Astrocyte of the cerebellum (primary cell): ENCODE measurements around the gene PPL.

ENCODE experiments used
- DNase-seq: peaks from one replicate; pipeline ENCODE4 v3.0.0-alpha.2; 2011; ENCODE audit warnings: low read depth
- H3K4me3 ChIP-seq: 2 replicates; pipeline ENCODE4 v1.5.1; 2011; ENCODE audit warnings: mild to moderate bottlenecking, low read depth, low read length, moderate library complexity
- in situ Hi-C: cut with HindIII; loops from 2 replicates; pipeline ENCODE4 v1.10.0; 2017; ENCODE audit warnings: low sequenced_read_pairs
- TF ChIP-seq, protein P1 (sequence below): IDR thresholded peaks from 2 replicates; pipeline ENCODE4 v1.5.1; 2012; ENCODE audit warnings: low read length, low read depth, moderate library complexity, mild to moderate bottlenecking; ENCODE audit errors: missing control alignments

PPL gene

DNA sequence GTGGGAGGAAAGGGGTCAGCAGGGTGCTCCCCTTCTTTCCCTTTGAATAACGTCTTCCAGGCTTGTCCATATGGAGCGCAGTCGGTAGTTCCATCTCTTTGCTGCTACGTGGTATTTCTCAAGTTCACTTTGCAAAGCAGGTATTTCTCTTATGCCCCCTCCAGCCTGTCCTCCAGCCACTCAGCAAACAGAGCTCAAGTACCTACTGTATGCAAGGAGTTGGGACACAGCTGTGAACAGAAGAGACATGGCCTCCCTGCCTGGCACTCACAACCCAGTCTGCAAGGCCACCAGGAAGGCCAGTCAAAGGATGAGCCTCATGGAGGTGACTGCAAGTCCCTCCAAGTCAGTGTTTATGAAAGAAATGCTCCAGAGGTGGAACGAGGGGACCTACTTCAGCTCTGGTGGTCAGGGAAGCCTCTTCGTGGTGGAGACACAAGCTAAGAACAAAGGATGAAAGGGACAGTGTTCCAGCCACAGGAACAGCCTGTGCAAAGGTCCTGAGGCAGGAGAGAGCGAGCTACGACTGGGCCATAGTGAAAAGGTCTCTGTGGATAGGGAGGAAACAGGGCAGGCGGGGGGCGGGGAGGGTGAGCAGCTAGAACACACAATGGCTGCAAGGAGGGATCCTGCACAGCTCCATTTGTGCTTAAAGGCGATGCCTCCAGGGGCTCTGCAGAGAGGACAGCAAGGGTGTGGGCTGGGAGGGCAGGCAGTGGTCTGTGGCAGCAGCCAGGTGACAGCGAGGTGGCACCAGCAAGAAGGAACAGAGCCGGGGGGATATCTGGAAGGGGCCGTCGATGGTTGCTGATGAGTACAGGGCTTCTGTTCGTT lies 32.6 kb downstream of the PPL start:
- H3K4me3 ChIP-seq = no peak overlapping the region
- TF ChIP-seq, protein P1, sequence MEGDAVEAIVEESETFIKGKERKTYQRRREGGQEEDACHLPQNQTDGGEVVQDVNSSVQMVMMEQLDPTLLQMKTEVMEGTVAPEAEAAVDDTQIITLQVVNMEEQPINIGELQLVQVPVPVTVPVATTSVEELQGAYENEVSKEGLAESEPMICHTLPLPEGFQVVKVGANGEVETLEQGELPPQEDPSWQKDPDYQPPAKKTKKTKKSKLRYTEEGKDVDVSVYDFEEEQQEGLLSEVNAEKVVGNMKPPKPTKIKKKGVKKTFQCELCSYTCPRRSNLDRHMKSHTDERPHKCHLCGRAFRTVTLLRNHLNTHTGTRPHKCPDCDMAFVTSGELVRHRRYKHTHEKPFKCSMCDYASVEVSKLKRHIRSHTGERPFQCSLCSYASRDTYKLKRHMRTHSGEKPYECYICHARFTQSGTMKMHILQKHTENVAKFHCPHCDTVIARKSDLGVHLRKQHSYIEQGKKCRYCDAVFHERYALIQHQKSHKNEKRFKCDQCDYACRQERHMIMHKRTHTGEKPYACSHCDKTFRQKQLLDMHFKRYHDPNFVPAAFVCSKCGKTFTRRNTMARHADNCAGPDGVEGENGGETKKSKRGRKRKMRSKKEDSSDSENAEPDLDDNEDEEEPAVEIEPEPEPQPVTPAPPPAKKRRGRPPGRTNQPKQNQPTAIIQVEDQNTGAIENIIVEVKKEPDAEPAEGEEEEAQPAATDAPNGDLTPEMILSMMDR = no peak
- no peak for DNase-seq
- in situ Hi-C loops = no loop called here

DNA sequence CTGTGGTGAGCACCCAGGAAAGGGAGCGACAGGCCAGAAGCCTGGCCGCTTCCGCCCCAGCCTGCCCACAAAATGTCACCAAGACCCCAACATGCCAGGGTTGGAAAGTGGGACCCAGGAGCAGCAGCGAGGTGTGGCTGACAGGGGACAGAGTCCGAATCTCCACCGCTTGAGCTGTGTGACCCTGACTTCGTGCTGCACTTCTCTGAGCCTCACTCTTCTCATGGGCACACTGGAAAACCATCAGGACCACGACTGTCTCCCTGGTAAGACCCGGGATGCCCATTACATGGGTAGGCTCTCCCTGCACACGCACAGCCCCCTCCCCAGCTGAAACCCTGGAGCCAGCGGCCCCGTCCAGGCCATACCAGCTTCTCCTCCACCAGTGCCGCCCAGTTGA lies 34.9 kb downstream of the PPL start:
- in situ Hi-C loops = no loop called here
- no peak for DNase-seq
- no peak overlapping the region for H3K4me3 ChIP-seq
- TF ChIP-seq, protein P1 = no peak

DNA sequence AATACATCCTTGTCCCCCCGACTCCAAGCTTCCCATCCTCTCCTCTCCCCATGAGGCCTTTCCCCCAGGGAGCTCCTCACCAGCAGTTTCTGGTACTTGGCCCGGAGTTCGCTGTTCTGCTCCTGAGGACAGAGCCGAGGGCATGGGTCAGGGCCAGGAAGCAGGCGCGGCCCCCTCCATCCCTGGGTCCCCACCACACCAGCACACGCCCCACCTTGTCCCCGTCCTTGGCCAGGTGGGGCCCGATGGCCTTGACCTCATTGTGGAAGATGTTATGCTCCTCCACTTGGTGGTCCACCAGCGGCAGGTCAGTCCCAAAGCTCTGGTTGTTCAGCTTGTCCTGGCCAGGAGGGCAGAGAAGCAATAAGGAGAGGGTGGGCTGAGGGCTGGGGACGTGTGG lies 36.2 kb downstream of the PPL start:
- TF ChIP-seq, protein P1 = no peak
- in situ Hi-C loops = no loop called here
- DNase-seq = no peak
- no peak overlapping the region for H3K4me3 ChIP-seq

DNA sequence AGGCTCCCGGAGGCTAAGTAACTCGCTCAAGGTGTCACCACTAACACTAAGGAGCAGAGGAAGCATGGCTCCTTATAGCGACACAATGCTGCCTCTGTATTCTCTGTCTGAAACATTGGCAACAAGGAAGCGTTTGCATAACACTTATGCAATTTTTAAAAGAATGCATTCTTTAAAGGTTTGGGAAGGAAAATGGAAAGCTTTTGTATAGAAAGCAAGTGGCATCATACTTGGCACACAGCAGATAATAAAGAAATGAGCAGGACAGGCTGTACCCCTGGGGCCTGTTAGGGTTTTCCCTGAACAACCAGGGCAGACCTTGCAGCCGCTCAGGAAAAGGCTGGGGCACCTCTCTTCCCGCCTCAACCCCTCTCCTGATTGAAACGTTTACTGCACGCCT lies 36.9 kb downstream of the PPL start:
- TF ChIP-seq, protein P1 = no peak
- in situ Hi-C loops = no loop called here
- H3K4me3 ChIP-seq = no peak overlapping the region
- no peak for DNase-seq

DNA sequence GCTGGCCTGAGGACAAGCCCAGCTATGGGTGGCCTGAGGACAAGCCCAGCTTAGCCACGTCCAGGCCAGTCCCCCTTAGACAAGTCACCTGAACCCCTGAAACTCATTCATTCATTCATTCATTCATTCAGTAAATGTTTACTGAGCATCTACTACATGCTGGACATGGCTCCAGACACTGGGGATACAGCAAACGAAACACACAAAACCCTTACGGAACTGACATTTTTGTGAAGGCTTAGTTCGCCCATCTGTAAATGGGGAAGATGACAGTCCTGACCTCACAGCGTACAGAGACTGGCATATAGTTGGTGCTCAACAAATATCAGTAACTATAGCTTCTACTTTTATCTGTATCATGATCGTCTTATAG lies 37.5 kb downstream of the PPL start:
- in situ Hi-C loops = no loop called here
- no peak overlapping the region for H3K4me3 ChIP-seq
- TF ChIP-seq, protein P1 = no peak
- no peak for DNase-seq

DNA sequence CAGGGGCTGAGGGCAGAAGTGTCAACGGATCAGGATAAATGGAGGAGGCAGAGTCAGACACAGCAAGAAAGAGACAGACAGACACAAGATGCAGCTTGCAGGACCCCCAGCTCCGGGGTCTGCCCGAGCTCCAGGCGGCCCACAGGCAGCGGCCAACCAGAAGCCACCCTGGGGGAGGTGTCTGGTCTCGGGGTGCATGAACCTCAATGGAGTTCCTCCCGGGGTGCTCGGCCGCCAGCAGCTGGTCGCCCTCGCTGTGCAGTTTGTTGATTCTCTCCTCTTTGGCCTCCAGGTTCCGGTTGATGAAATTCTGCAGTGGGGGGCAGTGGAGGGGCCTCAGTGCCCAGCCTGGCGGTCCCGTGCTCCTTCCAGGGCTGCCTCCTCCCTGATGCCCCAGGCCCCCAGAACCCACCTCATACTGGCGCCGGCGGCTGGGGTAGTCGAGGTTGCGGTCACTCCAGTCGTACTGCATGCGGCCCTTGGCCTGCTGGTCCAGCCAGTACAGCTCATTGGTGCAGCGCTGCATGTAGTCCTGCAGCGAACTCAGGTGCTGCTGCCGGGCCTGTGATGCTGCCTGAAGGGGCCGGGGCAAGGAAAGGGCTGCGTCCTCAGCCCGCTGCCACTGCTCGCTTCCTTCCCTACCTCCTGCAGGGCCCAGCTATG lies 38.0 kb downstream of the PPL start:
- in situ Hi-C loops = no loop called here
- TF ChIP-seq, protein P1 = no peak
- no peak for DNase-seq
- no peak overlapping the region for H3K4me3 ChIP-seq
